GM19240 (cell line): ENCODE results near the gene C11orf21.
"Not testable (repeated sequence)": the region's sequence is repeated elsewhere in the genome, so short reads cannot be mapped to it uniquely, and the experiment has no call there.

Experiments used
- DNase-seq: peaks from one replicate; pipeline ENCODE4 v3.0.0; 2011; ENCODE audit warnings: low spot score; ENCODE audit not compliant: insufficient read length

Gene C11orf21

GRCh38 chr11:2301631-2302305 lies at the start of gene C11orf21, which contains the start of gene TSPAN32:
Gene C11orf21 (minus strand): TSS chr11:2301918. CDS start chr11:2301808, 110 bp downstream.
Gene TSPAN32 (plus strand): TSS chr11:2302013. CDS start chr11:2302150, 137 bp downstream.
- no peak for DNase-seq

- DNase-seq: no peak
Measured at GRCh38 chr11:2348986-2349385, 47.3 kb upstream of the C11orf21 start.

- no peak for DNase-seq
Measured at GRCh38 chr11:2347308-2347830, 45.7 kb upstream of the C11orf21 start.

DNA sequence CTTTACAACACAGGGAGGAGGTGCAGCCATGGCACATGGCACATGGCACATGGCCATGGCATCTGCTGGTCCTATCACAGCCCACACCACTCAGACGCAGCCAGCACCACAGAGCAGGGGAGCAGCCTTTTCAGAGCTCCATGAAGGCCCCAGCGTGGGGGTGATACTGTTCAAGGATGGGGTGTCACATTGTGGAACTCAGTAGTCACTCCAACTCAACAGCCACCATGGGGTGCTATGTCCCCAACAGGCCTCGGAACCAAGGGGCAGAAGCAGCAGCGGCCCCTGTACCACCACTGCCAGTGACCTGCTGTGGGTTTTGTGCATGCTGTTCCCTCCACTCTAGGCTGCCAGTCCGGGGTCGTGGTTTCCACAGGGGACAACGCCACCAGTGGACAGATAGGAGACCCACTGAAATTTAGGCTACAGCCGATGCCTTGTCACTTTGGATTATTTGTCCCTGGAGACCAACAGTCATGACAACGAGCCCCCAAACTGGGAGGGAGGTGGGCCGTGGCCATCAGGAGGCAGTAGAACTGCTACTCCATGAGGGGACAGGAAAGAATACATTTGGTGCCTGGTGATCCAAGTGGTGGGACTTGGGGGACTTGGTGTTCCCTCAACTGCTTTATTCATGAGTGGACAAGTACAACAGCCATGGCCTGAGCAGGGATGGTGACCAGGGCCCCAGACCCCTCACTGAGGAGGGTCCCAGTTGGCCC lies 45.0 kb upstream of the C11orf21 start:
- DNase-seq: no peak

DNA sequence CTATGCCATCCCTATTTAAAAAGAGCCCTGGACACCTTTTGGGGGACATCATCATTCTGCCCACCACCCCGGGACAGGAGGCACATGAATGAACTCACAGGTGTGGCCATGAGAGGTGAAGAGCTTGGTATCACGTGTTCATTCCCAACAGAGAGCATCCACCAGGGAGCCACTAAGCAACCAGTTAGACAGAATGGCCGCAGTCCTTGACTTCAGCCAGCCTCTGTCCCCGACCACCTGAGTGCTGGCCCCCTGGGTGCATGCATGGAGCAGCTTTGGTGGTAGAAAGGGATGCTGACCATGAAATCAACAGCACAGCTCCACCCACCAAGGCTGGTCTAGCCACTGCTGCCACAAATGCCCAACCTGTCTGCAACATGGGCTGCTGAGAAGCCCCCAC lies 44.3 kb upstream of the C11orf21 start:
- DNase-seq: no peak

DNA sequence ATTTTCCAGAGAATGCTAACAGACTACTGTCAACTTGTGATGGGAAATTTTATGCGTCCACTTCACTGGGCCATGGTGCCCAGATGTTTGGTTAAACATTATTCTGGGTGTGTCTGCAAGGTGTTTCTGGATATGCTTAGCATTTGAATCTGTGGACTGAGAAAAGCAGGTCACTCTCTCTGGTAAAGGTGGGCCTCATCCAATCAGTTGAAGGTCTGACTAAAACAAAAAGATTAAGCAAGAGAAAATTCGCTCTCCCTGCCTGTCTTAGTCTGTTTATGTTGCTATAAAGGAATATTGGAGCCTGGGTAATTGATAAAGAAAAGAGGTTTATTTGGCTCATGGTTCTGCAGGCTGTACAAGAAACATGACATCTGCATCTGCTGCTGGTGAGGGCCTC lies 43.3 kb upstream of the C11orf21 start:
- no peak for DNase-seq

- no peak for DNase-seq
Measured at GRCh38 chr11:2343502-2343901, 41.8 kb upstream of the C11orf21 start.

DNA sequence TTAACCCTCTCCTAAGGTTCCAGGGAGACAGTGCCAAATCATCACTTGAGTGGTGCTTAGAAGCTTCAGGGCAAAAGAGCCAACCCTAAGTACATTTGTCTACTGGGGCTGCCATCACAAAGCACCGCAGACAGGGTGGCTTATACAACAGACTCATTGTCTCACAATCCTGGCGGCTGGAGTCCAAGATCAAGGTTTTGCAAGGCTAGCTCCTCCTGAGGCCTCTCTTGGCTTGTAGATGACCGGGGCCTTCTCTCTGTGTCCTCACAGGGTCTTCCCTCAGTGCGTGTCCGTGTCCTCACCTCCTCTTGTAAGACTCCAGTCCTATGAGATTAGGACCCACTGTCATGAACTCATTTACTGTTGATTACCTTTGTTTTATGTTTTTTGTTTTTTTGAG lies 41.3 kb upstream of the C11orf21 start:
- no peak for DNase-seq

- no peak for DNase-seq
Measured at GRCh38 chr11:2342557-2342956, 40.8 kb upstream of the C11orf21 start.

GRCh38 chr11:2338760-2339159 lies 37.0 kb upstream of the C11orf21 start:
- not testable (repeated sequence) for DNase-seq

GRCh38 chr11:2335286-2335685 lies 33.6 kb upstream of the C11orf21 start:
- not testable (repeated sequence) for DNase-seq

- DNase-seq: not testable (repeated sequence)
Measured at GRCh38 chr11:2333486-2334205, 31.9 kb upstream of the C11orf21 start.

GRCh38 chr11:2332569-2332968 lies 30.9 kb upstream of the C11orf21 start:
- DNase-seq: not testable (repeated sequence)

GRCh38 chr11:2331404-2331803 lies 29.7 kb upstream of the C11orf21 start:
- DNase-seq: no peak

- DNase-seq: no peak
Measured at GRCh38 chr11:2330696-2331095, 29.0 kb upstream of the C11orf21 start.

DNA sequence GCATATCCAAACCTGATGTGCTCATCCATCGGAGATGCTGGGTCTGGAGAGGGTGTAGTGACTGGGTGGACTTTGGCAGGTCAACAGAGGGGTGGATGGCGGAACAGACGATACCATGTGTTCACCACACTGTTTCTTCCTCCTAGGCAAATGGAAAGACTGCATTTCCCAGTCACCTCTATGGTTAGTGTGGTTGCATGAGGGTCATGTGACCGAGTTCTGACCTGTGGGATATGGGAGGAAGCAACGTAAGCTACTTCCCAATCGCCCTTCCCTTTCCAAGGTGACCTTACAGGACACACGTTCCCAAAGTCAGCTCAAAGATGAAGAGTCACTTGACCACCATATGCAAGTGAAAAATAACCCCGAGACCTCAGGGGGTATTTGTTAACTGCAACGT lies 27.8 kb upstream of the C11orf21 start:
- no peak for DNase-seq

- DNase-seq: no peak
Measured at GRCh38 chr11:2328656-2329354, 27.1 kb upstream of the C11orf21 start.

GRCh38 chr11:2328021-2328420 lies 26.3 kb upstream of the C11orf21 start:
- DNase-seq: no peak

DNA sequence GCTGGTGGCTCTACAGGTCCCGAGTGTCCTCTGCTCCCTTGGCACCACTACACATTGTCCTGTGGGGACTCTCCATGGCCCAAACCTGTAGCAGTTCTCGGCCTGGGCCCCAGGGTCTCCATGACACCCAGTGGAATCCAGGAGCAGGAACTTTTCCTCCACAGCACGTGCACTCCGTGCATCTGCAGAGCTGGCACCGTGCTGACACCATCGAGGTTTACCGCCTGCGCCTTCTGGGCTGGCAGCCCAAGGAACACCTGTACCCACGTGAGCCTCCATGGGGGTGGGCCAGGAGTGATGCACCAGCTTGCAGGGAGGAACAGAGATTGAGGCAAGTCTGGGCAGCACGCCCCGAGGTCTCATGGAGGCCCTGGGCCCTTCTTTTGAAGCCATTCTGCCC lies 25.3 kb upstream of the C11orf21 start:
- no peak for DNase-seq

- DNase-seq: no peak
Measured at GRCh38 chr11:2325719-2326118, 24.0 kb upstream of the C11orf21 start.

DNA sequence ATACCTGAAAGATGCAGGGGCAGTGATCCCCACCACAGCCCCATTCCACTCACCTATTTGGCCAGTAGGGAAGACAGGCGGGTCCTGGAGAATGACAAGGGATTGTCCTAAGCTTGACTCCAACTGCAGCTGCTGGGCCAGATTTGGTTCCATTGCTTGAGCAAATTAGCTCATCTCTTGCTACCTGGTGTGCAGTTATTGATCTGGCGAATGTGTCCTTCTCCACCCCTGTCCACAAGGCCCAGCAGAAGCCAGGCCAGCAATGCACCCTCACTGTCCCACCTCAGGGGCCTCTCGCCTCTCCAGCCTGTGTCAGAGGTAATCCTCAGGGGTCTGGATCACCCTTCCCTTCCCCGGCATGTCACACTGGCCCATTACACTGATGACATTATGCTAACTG lies 23.4 kb upstream of the C11orf21 start:
- DNase-seq: no peak
